ENCODE data around the gene SRP19. TPM values are rescaled to one million over a fixed set of nuclear protein-coding genes. Genes with fewer than 3 reads are reported as not detected.

SRP19 gene
- total and polyA plus RNA-seq, 9 of the 15 experiments (the other 6 are each of a cell fraction or from before 2014, with no cell fraction given), result 52.3 to 357 (median 146) TPM

GRCh38 chr5:112908854-112909253 is 47.8 kb downstream of the SRP19 start:
- Histone ChIP-seq H3K9ac (ENCODE audit: insufficient read depth in 1 of 2, low read depth in 2 of 2, low read length in 2 of 2) (no peak overlapping the region), H3K79me2 (ENCODE audit: control insufficient read depth, insufficient read depth, low read length) (no peaks in the 10 kb centered on the region; the same call in 2 of the 3 replicates), H3K9me3 (replicated peaks; ENCODE audit: control insufficient read depth, insufficient read depth, low read depth, low read length) (no peaks in the 10 kb centered on the region), H3K36me3 (ENCODE audit: control insufficient read depth, insufficient read depth, low read length) (peaks cover 32% of the 10 kb centered on the region), H3K4me1 (replicated peaks in 1 of 2; ENCODE audit: control insufficient read depth in 2 of 2, insufficient read depth in 2 of 2, low read length in 2 of 2) (no peaks in the 10 kb centered on the region), H3K4me2 (ENCODE audit: insufficient read depth, low read length) (no peak overlapping the region), H3K9me1 (ENCODE audit: control insufficient read depth, insufficient read depth, low read length) (no peaks in the 10 kb centered on the region), H4K20me1 (replicated peaks; ENCODE audit: control insufficient read depth, insufficient read depth, low read length) (no peaks in the 10 kb centered on the region), H3K4me3 (no peak overlapping the region), H3K27ac (ENCODE audit: extremely low read depth, low read depth, low read length) (no peak overlapping the region), H3K27me3 (ENCODE audit: control insufficient read depth in 2 of 2, insufficient read depth in 2 of 2, low read length in 2 of 2) (no peaks in the 10 kb centered on the region), H2AFZ (ENCODE audit: low read depth, low read length) (no peak overlapping the region)
- ATAC-seq, result no peak
- ChIA-PET CTCF (ENCODE audit: low intra/inter-chr PET ratio) (no interaction called here), POLR2A (interaction anchor here (0.6 to 1.5 kb wide), 2 partner anchors 11 to 661 kb away, joined by 3 to 6 read pairs; no protein-coding TSS in a partner anchor)
- in situ Hi-C loops (cut with MboI) (no loop called here), intact Hi-C loops (cut with micrococcal nuclease) (no loop called here)
- no peak for FAIRE-seq
- no peak for DNase-seq (ENCODE audit: extremely low read depth in 1 of 4, low spot score in 3 of 4)
- BruUV-seq (replicated peaks), result no TSS peak
- TF ChIP-seq TCF7L2 (IDR thresholded peaks at IDR 0.05; ENCODE audit: low read depth, low read length), result no peak
- no peak for TF ChIP-seq HOXB6 (CRISPR knock-in tag; IDR thresholded peaks at IDR 0.05; ENCODE audit: borderline replicate concordance)
- TF ChIP-seq, protein P1, sequence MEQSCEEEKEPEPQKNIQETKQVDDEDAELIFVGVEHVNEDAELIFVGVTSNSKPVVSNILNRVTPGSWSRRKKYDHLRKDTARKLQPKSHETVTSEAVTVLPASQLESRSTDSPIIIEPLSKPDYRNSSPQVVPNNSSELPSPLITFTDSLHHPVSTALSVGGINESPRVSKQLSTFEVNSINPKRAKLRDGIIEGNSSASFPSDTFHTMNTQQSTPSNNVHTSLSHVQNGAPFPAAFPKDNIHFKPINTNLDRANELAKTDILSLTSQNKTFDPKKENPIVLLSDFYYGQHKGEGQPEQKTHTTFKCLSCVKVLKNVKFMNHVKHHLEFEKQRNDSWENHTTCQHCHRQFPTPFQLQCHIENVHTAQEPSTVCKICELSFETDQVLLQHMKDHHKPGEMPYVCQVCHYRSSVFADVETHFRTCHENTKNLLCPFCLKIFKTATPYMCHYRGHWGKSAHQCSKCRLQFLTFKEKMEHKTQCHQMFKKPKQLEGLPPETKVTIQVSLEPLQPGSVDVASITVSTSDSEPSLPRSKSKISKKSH (CRISPR knock-in tag; IDR thresholded peaks at IDR 0.05), result no peak
- no peak for TF ChIP-seq IRF2 (CRISPR knock-in tag; IDR thresholded peaks at IDR 0.05)
- no peak for TF ChIP-seq RNF2 (IDR thresholded peaks at IDR 0.05)
- TF ChIP-seq ZNF174 (CRISPR knock-in tag; IDR thresholded peaks at IDR 0.05), result no peak
- TF ChIP-seq NRF1 (conservative IDR thresholded peaks at IDR 0.05 in 1 of 2, IDR thresholded peaks at IDR 0.05 in 1 of 2), result no peak
- TF ChIP-seq ZNF408 (CRISPR knock-in tag; IDR thresholded peaks at IDR 0.05; ENCODE audit: low read depth), result no peak
- TF ChIP-seq GTF2E2 (tag; IDR thresholded peaks at IDR 0.05), result no peak
- no peak for TF ChIP-seq PML (IDR thresholded peaks at IDR 0.05; ENCODE audit: low read length)
- TF ChIP-seq CHD4 (IDR thresholded peaks at IDR 0.05; ENCODE audit: insufficient read depth, insufficient replicate concordance, low read depth, low read length, poor library complexity, severe bottlenecking), result no peak
- TF ChIP-seq ZBTB8A (IDR thresholded peaks at IDR 0.05; ENCODE audit: partially characterized antibody), result no peak
- no peak for TF ChIP-seq FOXJ3 (CRISPR knock-in tag; IDR thresholded peaks at IDR 0.05)
- TF ChIP-seq THRAP3 (IDR thresholded peaks at IDR 0.05; ENCODE audit: borderline replicate concordance), result no peak
